Left lung (tissue), 10 donors: ENCODE measurements around the gene OR7G1. TPM values are rescaled to one million over a fixed set of nuclear protein-coding genes. Genes with fewer than 3 reads are reported as not detected.

Experiments
- ATAC-seq: fragments of 200-7000 bp; cut with Tn5 transposase; one replicate; pipeline ENCODE4 v1.9.1; 2020; ENCODE audit warnings: moderate library complexity
- DNase-seq, 4 donors: peaks; one replicate each; pipeline ENCODE4 v3.0.0-alpha.2; 2013 to 2020
- H3K27ac ChIP-seq, 2 donors: fragments of 200-600 bp; sonication (generic) in 1 of 2; one replicate each; pipeline versions ENCODE4 v1.5.0 to v1.8.0; 2020 to 2021
- H3K27me3 ChIP-seq, 2 donors: fragments of 200-600 bp; sonication (generic) in 1 of 2; one replicate each; pipeline versions ENCODE4 v1.5.0 to v1.8.0; 2020 to 2021
- H3K36me3 ChIP-seq, 2 donors: fragments of 200-600 bp; sonication (generic) in 1 of 2; one replicate each; pipeline versions ENCODE4 v1.5.0 to v1.8.0; 2020 to 2021
- H3K4me1 ChIP-seq, 2 donors: fragments of 200-600 bp; one replicate each; pipeline ENCODE4 v1.8.0; 2021
- H3K4me3 ChIP-seq, 2 donors: fragments of 200-600 bp; sonication (generic) in 1 of 2; one replicate each; pipeline versions ENCODE4 v1.5.0 to v1.8.0; 2020 to 2021; ENCODE audit warnings: mild to moderate bottlenecking in 1 of 2
- H3K9me3 ChIP-seq, 2 donors: fragments of 200-600 bp; sonication (generic) in 1 of 2; one replicate each; pipeline versions ENCODE4 v1.5.0 to v1.8.0; 2020 to 2021
- CTCF ChIP-seq, 2 donors: fragments of 200-600 bp; sonication (generic) in 1 of 2; IDR thresholded peaks; one replicate each; pipeline versions ENCODE4 v1.5.0 to v1.8.0; 2021; ENCODE audit warnings: antibody characterized with exemption in 2 of 2
- intact Hi-C, 2 donors: fragments of 100-400 bp; cut with DNase I; formaldehyde crosslinking; loops; one replicate each; pipeline versions ENCODE4 v1.11.2 to v1.14.2; 2022
- polyA plus RNA-seq, 6 donors: library from polyadenylated mRNA; unstranded; fragments of 120-200 nt; gene quantifications; one replicate each; pipeline ENCODE4 v1.2.1, GENCODE V29; 2013; ENCODE audit not compliant: insufficient read length in 6 of 6
- total RNA-seq, 2 donors: library from RNA; stranded (reverse); fragmentation: NEBNext Ultra II Directional; extraction: Animal tissue kit (Norgen Biotek cat#: 25700); gene quantifications; one replicate each; pipeline ENCODE4 v1.2.1, GENCODE V29; 2021
- donor health status: DM: no; HTN: yes; CAD: no.
- donor health status: DM: no; HTN: no; CAD: no.

OR7G1 gene
- total and polyA plus RNA-seq, 8 donors, result not detected

- DNase-seq, result no peak
- Histone ChIP-seq H3K27me3 (no peaks in the 10 kb centered on the region), H3K27ac (no peak overlapping the region), H3K4me3 (no peak overlapping the region), H3K36me3 (peaks cover 0 to 45% of the 10 kb centered on the region in 2 donors), H3K9me3 (peaks cover 0 to 37% of the 10 kb centered on the region in 2 donors), H3K4me1 (peaks cover 1 to 6% of the 10 kb centered on the region in 2 donors)
- no peak for ATAC-seq
- no peak for TF ChIP-seq CTCF (IDR thresholded peaks at IDR 0.05)
- intact Hi-C loops, result no loop called here
Observed at GRCh38 chr19:9146882-9147281, 31.3 kb upstream of the OR7G1 start.

DNA sequence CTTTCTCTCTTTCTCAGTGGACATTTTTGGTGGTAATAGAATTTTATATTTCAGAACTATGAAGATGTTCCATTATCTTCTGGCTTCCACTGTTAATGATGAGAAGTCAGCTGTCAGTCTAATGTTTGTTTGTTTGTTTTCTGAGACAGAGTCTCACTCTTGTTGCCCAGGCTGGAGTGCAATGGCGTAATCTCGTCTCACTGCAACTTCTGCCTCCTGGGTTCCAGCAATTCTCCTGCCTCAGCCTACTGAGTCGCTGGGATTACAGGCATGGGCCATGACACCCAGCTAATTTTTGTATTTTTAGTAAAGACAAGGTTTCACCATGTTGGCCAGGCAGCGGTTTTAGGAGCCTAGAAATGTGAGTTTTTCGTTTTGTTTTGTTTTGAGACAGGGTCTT lies 29.4 kb upstream of the OR7G1 start:
- DNase-seq, result no peak
- intact Hi-C loops, result no loop called here

DNA sequence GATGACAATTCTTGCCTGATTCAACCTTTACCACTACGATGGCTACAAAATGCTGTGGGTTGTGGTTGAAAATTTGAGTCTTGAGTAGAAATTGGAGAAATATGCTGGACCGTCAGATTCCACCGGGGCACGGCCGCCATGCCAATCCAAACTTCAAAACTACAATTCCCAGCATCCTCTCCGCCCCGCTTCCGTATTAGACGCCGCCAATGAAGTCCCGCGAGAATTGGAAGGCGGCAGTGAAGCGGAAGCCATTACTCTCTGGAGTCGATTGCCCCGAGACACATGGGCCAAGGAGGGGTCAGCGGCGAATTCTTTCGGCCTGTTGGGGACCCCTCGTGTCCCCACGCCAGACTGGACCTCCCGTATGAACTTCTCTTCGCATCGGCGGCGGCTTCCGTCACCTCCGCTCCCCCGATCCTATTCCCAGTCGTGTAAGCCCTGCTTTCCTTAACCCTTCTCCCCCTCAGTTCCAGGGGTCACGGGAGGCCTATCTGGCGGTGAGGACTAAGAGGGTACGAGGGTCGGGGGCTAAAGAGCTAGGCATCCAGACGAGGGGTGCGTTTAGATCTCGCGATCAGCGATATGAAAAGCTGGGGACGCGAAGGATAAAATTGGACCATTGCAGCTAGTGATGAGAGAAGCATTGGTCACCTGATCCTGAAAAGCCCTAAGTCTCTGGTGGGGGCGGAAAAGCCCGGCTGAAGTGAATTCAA lies 24.8 kb upstream of the OR7G1 start, which contains the start of gene ZNF317:
ZNF317 (plus strand) TSS at position 239 of the 716 bp plus-strand sequence. CDS start 15,620 bp downstream, outside the sequence.
- Histone ChIP-seq H3K9me3 (peaks cover 0 to 18% of the 10 kb centered on the region in 2 donors), H3K36me3 (peaks cover 0 to 12% of the 10 kb centered on the region in 2 donors), H3K27me3 (no peaks in the 10 kb centered on the region), H3K4me3 (peak within 1 kb of the TSS; percentile 90 to 95), H3K27ac (peak within 1 kb of the TSS; percentile 74 to 87), H3K4me1 (peaks cover 12 to 31% of the 10 kb centered on the region in 2 donors)
- peak; percentile 97 for ATAC-seq
- intact Hi-C loops, result no loop called here
- DNase-seq, result peak; percentile 89 to 95 (median 93)
- no peak for TF ChIP-seq CTCF (IDR thresholded peaks at IDR 0.05)

More for the DNA sequence above, 29.4 kb upstream of the OR7G1 start:
- Histone ChIP-seq H3K27ac (no peak overlapping the region), H3K27me3 (no peaks in the 10 kb centered on the region), H3K4me1 (peaks cover 12 to 20% of the 10 kb centered on the region in 2 donors), H3K36me3 (peaks cover 0 to 35% of the 10 kb centered on the region in 2 donors), H3K4me3 (no peak overlapping the region), H3K9me3 (peaks cover 0 to 33% of the 10 kb centered on the region in 2 donors)
- ATAC-seq, result no peak
- TF ChIP-seq CTCF (IDR thresholded peaks at IDR 0.05), result no peak

DNA sequence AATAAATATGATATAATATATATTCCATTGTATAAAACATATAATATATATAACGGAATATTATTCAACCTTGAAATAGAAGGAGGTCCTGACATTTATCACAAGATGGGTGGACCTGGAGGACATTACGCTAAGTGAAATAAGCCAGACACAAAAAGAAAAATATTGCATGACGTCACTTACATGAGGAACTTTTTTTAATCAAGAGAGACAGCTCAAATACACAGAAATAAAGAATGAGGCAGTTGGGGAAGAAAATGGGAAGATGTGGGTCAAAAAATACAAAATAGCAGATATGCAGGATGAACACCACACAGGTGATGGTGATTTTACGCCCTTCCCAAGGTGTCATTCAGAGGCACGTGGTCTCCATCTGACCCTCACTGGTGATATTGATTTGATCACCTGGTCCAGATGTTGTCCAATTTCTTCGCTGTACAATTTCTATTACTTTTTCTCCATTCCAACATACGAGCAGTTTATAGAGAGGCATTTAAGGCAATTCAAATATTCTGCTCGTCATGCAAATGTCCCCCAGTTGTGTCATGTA lies 24.1 kb upstream of the OR7G1 start:
- TF ChIP-seq CTCF (IDR thresholded peaks at IDR 0.05), result no peak
- peaks cover 0 to 6% of the 10 kb centered on the region in 2 donors for H3K36me3 ChIP-seq
- DNase-seq, result peak in 1 of 4 donors; percentile 1
- peak overlapping the region in 1 of 2 donors; percentile 87 for H3K27ac ChIP-seq
- ATAC-seq, result no peak
- peak overlapping the region; percentile 90 to 95 for H3K4me3 ChIP-seq
- peaks cover 12 to 31% of the 10 kb centered on the region in 2 donors for H3K4me1 ChIP-seq
- H3K27me3 ChIP-seq, result peaks cover 0 to 5% of the 10 kb centered on the region in 2 donors
- peaks cover 0 to 12% of the 10 kb centered on the region in 2 donors for H3K9me3 ChIP-seq
- intact Hi-C loops, result no loop called here

GRCh38 chr19:9132422-9132821 lies 16.9 kb upstream of the OR7G1 start:
- no peak overlapping the region for H3K27ac ChIP-seq
- H3K36me3 ChIP-seq, result no peaks in the 10 kb centered on the region
- ATAC-seq (no peak), DNase-seq (no peak)
- H3K27me3 ChIP-seq, result peaks cover 0 to 22% of the 10 kb centered on the region in 2 donors
- TF ChIP-seq CTCF (IDR thresholded peaks at IDR 0.05), result no peak
- H3K9me3 ChIP-seq, result no peaks in the 10 kb centered on the region
- intact Hi-C loops, result no loop called here
- no peak overlapping the region for H3K4me3 ChIP-seq
- H3K4me1 ChIP-seq, result peaks cover 0 to 12% of the 10 kb centered on the region in 2 donors
